T-cell (primary cell): ENCODE measurements around the gene ANXA6. TPM values are rescaled to one million over a fixed set of nuclear protein-coding genes. Genes with fewer than 3 reads are reported as not detected.
A peak's percentile ranks its signal among the peaks of the same experiment; 100 is the strongest.

Experiments
- ATAC-seq, 4 experiments: fragments of 200-7000 bp in 3 of 4; fragments of 150-1000 bp in 1 of 4; cut with Tn5 transposase; replicated peaks in 1 of 4; 1 replicate in 3 of 4; 2 replicates in 1 of 4; pipeline ENCODE4 v1.10.0; 2021; ENCODE audit warnings: moderate library complexity in 3 of 4, mild to moderate bottlenecking in 2 of 4, moderate number of reproducible peaks in 1 of 4
- CTCF ChIA-PET, 2 donors: fragments of 300-600 bp; sonication (Branson Sonifier 250); formaldehyde crosslinking; loops; one replicate each; lab custom pipeline; 2022; ENCODE audit warnings: antibody characterized with exemption in 2 of 2; lab: Charles Lee
- POLR2A ChIA-PET, 2 donors: fragments of 300-600 bp; sonication (Branson Sonifier 250); formaldehyde crosslinking; loops; one replicate each; lab custom pipeline; 2022; ENCODE audit warnings: antibody characterized with exemption in 2 of 2; lab: Charles Lee
- DNase-seq, 35 experiments: peaks; one replicate each; pipeline versions ENCODE4 v3.0.0 to v3.0.0-alpha.2; 2013 to 2023
- H3K27ac ChIP-seq: one replicate; pipeline ENCODE4 v1.5.1; 2013; ENCODE audit warnings: low read length
- H3K27me3 ChIP-seq, 2 experiments: replicated peaks in 1 of 2; 1 replicate in 1 of 2; 2 replicates in 1 of 2; pipeline versions ENCODE4 v1.6.1 to v1.7.0; 2013; ENCODE audit warnings: low read length in 1 of 2, mixed read lengths in 1 of 2; ENCODE audit not compliant: control insufficient read depth in 2 of 2, insufficient read depth in 2 of 2; ENCODE audit errors: extremely low read depth in 1 of 2
- H3K36me3 ChIP-seq, 2 donors: 1 replicate in 1 of 2; 2 replicates in 1 of 2; pipeline versions ENCODE4 v1.6.1 to v1.7.0; 2013; ENCODE audit warnings: low read length in 1 of 2; ENCODE audit not compliant: control insufficient read depth in 2 of 2, insufficient read depth in 1 of 2; ENCODE audit errors: extremely low read depth in 1 of 2
- H3K4me1 ChIP-seq, 2 experiments: 1 replicate in 1 of 2; 2 replicates in 1 of 2; pipeline versions ENCODE4 v1.6.1 to v1.7.0; 2013; ENCODE audit warnings: low read length in 2 of 2, mixed read lengths in 1 of 2; ENCODE audit not compliant: insufficient read depth in 2 of 2, control insufficient read depth in 1 of 2; ENCODE audit errors: extremely low read depth in 1 of 2
- H3K4me3 ChIP-seq, 2 donors: 1 replicate in 1 of 2; 2 replicates in 1 of 2; pipeline versions ENCODE4 v1.5.1 to v1.7.0; 2013; ENCODE audit warnings: mild to moderate bottlenecking in 2 of 2, low read length in 1 of 2, moderate library complexity in 1 of 2; ENCODE audit not compliant: control insufficient read depth in 1 of 2; ENCODE audit errors: extremely low read depth in 1 of 2
- H3K9me3 ChIP-seq: 2 replicates; pipeline ENCODE4 v1.7.0; 2013
- H3K27ac Mint-ChIP-seq, 2 donors: one replicate each; pipeline ENCODE4 v1.8.0; 2020 to 2021; ENCODE audit warnings: mild to moderate bottlenecking in 2 of 2, mixed read lengths in 2 of 2
- H3K27me3 Mint-ChIP-seq, 2 donors: one replicate each; pipeline ENCODE4 v1.8.0; 2021 to 2022; ENCODE audit warnings: mixed read lengths in 2 of 2
- H3K36me3 Mint-ChIP-seq: one replicate; pipeline ENCODE4 v1.8.0; 2021; ENCODE audit warnings: mixed read lengths
- H3K4me1 Mint-ChIP-seq, 3 donors: one replicate each; pipeline ENCODE4 v1.8.0; 2020 to 2022; ENCODE audit warnings: mixed read lengths in 3 of 3, mild to moderate bottlenecking in 1 of 3
- H3K4me3 Mint-ChIP-seq, 3 donors: one replicate each; pipeline ENCODE4 v1.8.0; 2020 to 2022; ENCODE audit warnings: mild to moderate bottlenecking in 3 of 3, mixed read lengths in 3 of 3, moderate library complexity in 3 of 3
- H3K9me3 Mint-ChIP-seq, 3 donors: one replicate each; pipeline ENCODE4 v1.8.0; 2020 to 2022; ENCODE audit warnings: mixed read lengths in 3 of 3
- WGBS: methylation state at CpG from one replicate; pipeline ENCODE4 v1.1.5; 2013; ENCODE audit warnings: missing lambda C conversion rate; ENCODE audit not compliant: insufficient coverage; 5-methylcytosine and 5-hydroxymethylcytosine counted together
- total RNA-seq, 35 experiments: library from RNA in 6 of 35; stranded (reverse) in 6 of 35; fragments of 120-200 nt in 1 of 35; gene quantifications; one replicate each; pipeline versions ENCODE4 v1.2.1 to v1.2.4 and lab custom pipeline; 2013 to 2026

The ANXA6 gene
- total RNA-seq, 5 donors from 2014 or later (not counting 1 experiment from before 2014, with no cell fraction given) = 266 to 395 (median 345) TPM

GRCh38 chr5:151191661-151192060 lies 34.1 kb upstream of the ANXA6 start:
- 83% methylated on average over 1 of the region's 1 CpG for WGBS
- ChIA-PET CTCF (interaction anchor here (0.6 to 1.2 kb wide), 7 partner anchors 31 to 1054 kb away, joined by 3 to 5 read pairs (median 3); partner anchors contain the start of gene GM2A (in 1 of the 2)), POLR2A (interaction anchor here (0.6 to 0.9 kb wide), 6 partner anchors 11 to 231 kb away, joined by 3 to 13 read pairs (median 4); no protein-coding TSS in a partner anchor)
- peaks cover 3 to 60% of the 10 kb centered on the region in 2 donors for H3K36me3 ChIP-seq
- H3K4me3 ChIP-seq = no peak overlapping the region
- ATAC-seq = no peak
- Mint-ChIP-seq H3K36me3 (peaks cover 80% of the 10 kb centered on the region), H3K4me1 (peaks cover 56 to 74% (median 66%) of the 10 kb centered on the region in 3 donors), H3K27me3 (no peaks in the 10 kb centered on the region), H3K9me3 (peaks cover 4 to 28% (median 15%) of the 10 kb centered on the region in 3 donors), H3K4me3 (peak overlapping the region in 1 of 3 donors; percentile 52), H3K27ac (peak overlapping the region; percentile 12 to 70)
- peaks cover 3 to 16% of the 10 kb centered on the region in 2 experiments for H3K4me1 ChIP-seq
- H3K9me3 ChIP-seq = peaks cover 6% of the 10 kb centered on the region
- no peak overlapping the region for H3K27ac ChIP-seq
- DNase-seq = no peak
- no peaks in the 10 kb centered on the region for H3K27me3 ChIP-seq

DNA sequence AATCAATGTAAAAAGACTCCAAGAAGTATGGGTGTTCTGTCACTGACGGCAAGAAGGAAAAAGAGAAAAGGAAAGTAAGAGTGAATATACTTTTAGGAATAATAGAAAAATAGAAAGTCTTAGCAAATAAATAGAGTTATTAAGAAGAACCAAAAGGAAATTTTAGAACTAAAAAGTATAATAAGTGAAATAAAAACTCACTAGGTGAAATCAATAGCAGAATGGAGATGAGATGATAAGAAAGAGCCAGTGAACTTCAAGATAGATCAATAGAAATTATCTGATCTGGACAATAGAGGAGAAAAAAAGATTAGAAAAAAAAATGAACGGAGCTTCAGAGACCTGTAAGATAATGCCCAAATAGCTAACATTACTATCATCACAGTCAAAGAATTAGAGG lies 31.6 kb upstream of the ANXA6 start:
- POLR2A ChIA-PET = no interaction called here
- H3K36me3 Mint-ChIP-seq = peaks cover 80% of the 10 kb centered on the region
- H3K36me3 ChIP-seq = peaks cover 7 to 74% of the 10 kb centered on the region in 2 donors

GRCh38 chr5:151186538-151186937 lies 29.0 kb upstream of the ANXA6 start:
- H3K27ac Mint-ChIP-seq = peak overlapping the region; percentile 53 to 68
- H3K9me3 Mint-ChIP-seq = peaks cover 4 to 20% (median 12%) of the 10 kb centered on the region in 3 donors
- DNase-seq (no peak), ATAC-seq (no peak)
- no peak overlapping the region for H3K4me3 Mint-ChIP-seq
- Histone ChIP-seq H3K36me3 (peaks cover 22 to 85% of the 10 kb centered on the region in 2 donors), H3K4me1 (peaks cover 0 to 3% of the 10 kb centered on the region in 2 experiments), H3K27me3 (no peaks in the 10 kb centered on the region), H3K27ac (no peak overlapping the region), H3K4me3 (no peak overlapping the region), H3K9me3 (peaks cover 2% of the 10 kb centered on the region)
- CTCF ChIA-PET = no interaction called here
- WGBS = 100% methylated on average over 4 of the region's 4 CpGs
- peaks cover 74% of the 10 kb centered on the region for H3K36me3 Mint-ChIP-seq
- POLR2A ChIA-PET = no interaction called here
- H3K4me1 Mint-ChIP-seq = peaks cover 24 to 42% (median 28%) of the 10 kb centered on the region in 3 donors
- no peaks in the 10 kb centered on the region for H3K27me3 Mint-ChIP-seq

More for the DNA sequence above, 31.6 kb upstream of the ANXA6 start:
- peaks cover 0 to 6% of the 10 kb centered on the region in 2 experiments for H3K4me1 ChIP-seq
- H3K4me3 Mint-ChIP-seq = no peak overlapping the region
- CTCF ChIA-PET = no interaction called here
- no peak for ATAC-seq
- H3K27me3 ChIP-seq = no peaks in the 10 kb centered on the region
- H3K27ac Mint-ChIP-seq = peak overlapping the region; percentile 52 to 55
- no peak overlapping the region for H3K4me3 ChIP-seq
- no peak overlapping the region for H3K27ac ChIP-seq
- DNase-seq = no peak
- peaks cover 38 to 64% (median 44%) of the 10 kb centered on the region in 3 donors for H3K4me1 Mint-ChIP-seq
- WGBS = no CpG with 5 or more reads among the region's 2 CpGs
- no peaks in the 10 kb centered on the region for H3K27me3 Mint-ChIP-seq
- peaks cover 4 to 28% (median 15%) of the 10 kb centered on the region in 3 donors for H3K9me3 Mint-ChIP-seq
- peaks cover 6% of the 10 kb centered on the region for H3K9me3 ChIP-seq

GRCh38 chr5:151186052-151186451 lies 28.5 kb upstream of the ANXA6 start:
- H3K36me3 Mint-ChIP-seq = peaks cover 71% of the 10 kb centered on the region
- Histone ChIP-seq H3K4me3 (no peak overlapping the region), H3K36me3 (peaks cover 22 to 83% of the 10 kb centered on the region in 2 donors), H3K4me1 (peaks cover 0 to 3% of the 10 kb centered on the region in 2 experiments), H3K9me3 (peaks cover 2% of the 10 kb centered on the region), H3K27ac (no peak overlapping the region), H3K27me3 (no peaks in the 10 kb centered on the region)
- DNase-seq (no peak), ATAC-seq (no peak)
- CTCF ChIA-PET = no interaction called here
- H3K9me3 Mint-ChIP-seq = peaks cover 0 to 17% (median 9%) of the 10 kb centered on the region in 3 donors
- H3K27ac Mint-ChIP-seq = peak overlapping the region; percentile 5
- no peaks in the 10 kb centered on the region for H3K27me3 Mint-ChIP-seq
- peaks cover 20 to 38% (median 23%) of the 10 kb centered on the region in 3 donors for H3K4me1 Mint-ChIP-seq
- no CpG with 5 or more reads among the region's 5 CpGs for WGBS
- H3K4me3 Mint-ChIP-seq = no peak overlapping the region
- POLR2A ChIA-PET = no interaction called here

GRCh38 chr5:151184316-151185042 lies 26.9 kb upstream of the ANXA6 start:
- Mint-ChIP-seq H3K9me3 (peaks cover 0 to 9% (median 3%) of the 10 kb centered on the region in 3 donors), H3K27ac (no peak overlapping the region), H3K36me3 (peaks cover 61% of the 10 kb centered on the region), H3K4me1 (peaks cover 10 to 27% (median 14%) of the 10 kb centered on the region in 3 donors), H3K4me3 (no peak overlapping the region), H3K27me3 (no peaks in the 10 kb centered on the region)
- ChIA-PET POLR2A (interaction anchor here in 1 of 2 donors (0.6 kb wide), 1 partner anchor 12 kb away, joined by 3 read pairs; no protein-coding TSS in a partner anchor), CTCF (interaction anchor here (0.6 to 0.8 kb wide), 4 partner anchors 21 to 83 kb away, joined by 3 to 4 read pairs (median 4); no protein-coding TSS in a partner anchor)
- no peak overlapping the region for H3K27ac ChIP-seq
- H3K4me3 ChIP-seq = no peak overlapping the region
- no peaks in the 10 kb centered on the region for H3K4me1 ChIP-seq
- no peaks in the 10 kb centered on the region for H3K27me3 ChIP-seq
- 86% methylated on average over 1 of the region's 10 CpGs for WGBS
- ATAC-seq (no peak), DNase-seq (no peak)
- peaks cover 28 to 88% of the 10 kb centered on the region in 2 donors for H3K36me3 ChIP-seq
- no peaks in the 10 kb centered on the region for H3K9me3 ChIP-seq

- Mint-ChIP-seq H3K36me3 (peaks cover 58% of the 10 kb centered on the region), H3K4me3 (no peak overlapping the region), H3K27me3 (no peaks in the 10 kb centered on the region), H3K27ac (peak overlapping the region in 1 of 2 donors; percentile 16), H3K9me3 (peaks cover 0 to under 1% (median 0%) of the 10 kb centered on the region in 3 donors), H3K4me1 (peaks cover 11 to 26% (median 13%) of the 10 kb centered on the region in 3 donors)
- no peaks in the 10 kb centered on the region for H3K27me3 ChIP-seq
- H3K27ac ChIP-seq = no peak overlapping the region
- no peaks in the 10 kb centered on the region for H3K9me3 ChIP-seq
- POLR2A ChIA-PET = interaction anchor here (0.6 kb wide), 2 partner anchors 45 to 52 kb away, joined by 3 read pairs; no protein-coding TSS in a partner anchor
- no peak for ATAC-seq
- no peak for DNase-seq
- H3K4me3 ChIP-seq = no peak overlapping the region
- WGBS = 100% methylated on average over 4 of the region's 7 CpGs
- peaks cover 31 to 88% of the 10 kb centered on the region in 2 donors for H3K36me3 ChIP-seq
- H3K4me1 ChIP-seq = no peaks in the 10 kb centered on the region
- CTCF ChIA-PET = interaction anchor here in 1 of 2 donors (0.8 kb wide), 1 partner anchor 66 kb away, joined by 3 read pairs; no protein-coding TSS in a partner anchor
Observed at GRCh38 chr5:151183456-151184245, 26.1 kb upstream of the ANXA6 start.
